CD4-positive, alpha-beta T cell treated with Interleukin-15 for 4 hours (primary cell): ENCODE results near the gene ZBTB20.

Experiments used
- DNase-seq: peaks from one replicate; pipeline ENCODE4 v3.0.0-alpha.2; 2020; ENCODE audit warnings: low spot score

Gene ZBTB20

DNA sequence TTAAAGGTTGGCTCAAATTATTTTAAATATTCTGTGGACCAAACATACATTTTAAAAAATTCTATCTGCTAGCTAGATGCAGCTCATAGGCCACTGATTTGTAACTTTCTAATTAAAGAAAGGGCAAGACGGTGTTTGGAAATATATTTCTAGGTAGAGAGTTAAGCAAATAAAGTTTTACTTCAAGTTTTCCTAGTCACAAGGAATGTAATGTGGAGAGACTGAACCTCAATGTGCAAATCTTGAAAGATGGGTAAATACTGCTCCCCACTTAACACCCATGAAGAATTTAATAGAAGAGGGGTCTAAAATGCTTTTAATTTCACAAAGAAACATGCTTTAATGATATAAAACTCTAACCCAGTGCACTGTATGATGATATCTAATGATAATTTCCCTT is 678.0 kb downstream of the ZBTB20 start:
- DNase-seq, result no peak

DNA sequence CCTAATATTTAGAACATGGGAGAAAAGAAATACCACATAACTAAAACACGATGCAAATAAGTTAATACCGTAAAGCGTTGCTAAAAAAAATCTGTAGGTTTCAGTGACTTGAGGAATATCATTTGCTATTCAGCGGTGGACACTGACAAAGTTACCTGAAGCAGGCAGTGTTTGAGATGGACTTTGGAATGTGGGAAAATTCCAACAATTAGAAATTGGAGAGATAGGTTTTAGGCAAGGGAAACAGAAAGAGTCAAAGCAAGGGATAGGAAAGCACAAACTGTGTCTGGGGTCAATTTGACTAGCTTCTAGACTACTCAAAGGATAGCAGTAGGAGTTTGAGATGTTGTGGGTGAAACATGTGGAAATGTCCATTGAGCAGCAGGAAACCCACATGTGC is 680.3 kb downstream of the ZBTB20 start:
- DNase-seq, result no peak

DNA sequence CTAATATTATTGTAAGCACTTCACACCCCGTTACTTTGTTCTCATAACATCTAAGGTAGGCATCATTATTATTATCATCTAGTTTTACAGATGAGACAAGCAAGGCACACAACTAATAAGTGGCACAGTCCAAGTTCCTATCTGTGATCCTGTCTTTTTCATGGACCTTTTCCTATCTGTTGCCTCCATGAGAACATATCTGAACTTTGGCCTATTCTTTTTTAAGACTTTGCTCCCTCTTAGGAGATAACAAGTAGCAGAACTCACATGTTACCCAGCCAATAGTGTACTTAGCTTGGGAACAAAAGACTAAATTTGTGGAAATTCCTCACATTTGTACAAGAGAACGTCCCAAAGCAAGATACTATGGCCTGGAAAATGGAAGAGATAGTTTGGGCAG is 680.8 kb downstream of the ZBTB20 start:
- DNase-seq, result no peak

DNA sequence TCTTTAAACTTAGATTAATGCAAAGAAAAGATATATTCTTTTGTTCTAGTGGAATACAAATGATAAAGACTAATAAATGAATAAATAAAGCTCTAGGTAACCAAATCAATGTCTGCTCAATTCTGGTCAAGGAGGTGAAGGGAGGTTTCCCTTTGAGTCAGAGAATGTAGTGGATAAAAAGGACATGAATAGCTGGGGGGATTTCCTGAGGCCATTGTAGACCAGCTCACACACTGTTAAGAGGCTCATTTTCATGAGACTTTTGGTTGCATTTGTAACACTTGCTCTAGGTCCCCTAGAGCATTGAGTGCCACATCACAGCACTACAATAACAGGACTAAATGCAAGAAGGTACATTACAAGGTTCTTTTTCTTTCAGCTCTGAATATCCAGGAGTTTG is 682.5 kb downstream of the ZBTB20 start:
- DNase-seq, result no peak

DNA sequence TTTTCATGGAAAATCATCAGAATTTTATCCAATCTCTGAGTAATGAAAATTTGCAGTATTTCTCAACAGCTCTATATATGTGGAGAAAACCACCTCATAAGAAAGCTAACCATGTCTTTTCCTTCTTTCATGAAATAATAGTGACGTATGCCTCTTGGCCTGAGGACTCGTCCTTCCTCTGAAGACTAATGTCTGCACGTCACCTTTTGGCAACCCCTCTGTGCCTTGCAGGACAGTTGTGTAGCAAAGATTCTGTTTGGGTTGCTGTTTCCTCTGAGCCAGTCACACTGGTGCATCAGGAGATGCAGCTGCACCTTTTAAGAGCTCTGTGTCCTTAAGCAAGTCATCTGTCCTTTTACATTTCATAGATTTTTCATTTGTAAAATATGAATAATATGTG is 684.3 kb downstream of the ZBTB20 start:
- no peak for DNase-seq

DNA sequence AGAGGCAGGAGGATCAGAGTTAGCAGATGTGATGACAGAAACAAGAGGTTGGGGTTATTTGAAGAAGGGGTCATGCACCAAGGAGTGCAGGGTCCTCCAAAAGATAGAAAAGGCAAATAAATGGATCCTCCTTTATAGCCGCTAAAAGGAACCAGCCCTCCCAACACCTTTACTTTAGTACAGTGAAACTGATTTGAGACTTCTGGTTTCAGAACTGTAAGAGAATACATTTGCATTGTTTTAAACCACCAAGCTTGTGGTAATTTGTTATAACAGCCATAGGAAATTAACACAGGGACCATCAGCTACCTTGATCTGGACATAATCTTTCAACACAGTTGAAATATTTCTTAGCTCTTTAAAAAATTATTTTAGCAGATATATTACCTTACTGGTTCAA is 686.6 kb downstream of the ZBTB20 start:
- no peak for DNase-seq

DNA sequence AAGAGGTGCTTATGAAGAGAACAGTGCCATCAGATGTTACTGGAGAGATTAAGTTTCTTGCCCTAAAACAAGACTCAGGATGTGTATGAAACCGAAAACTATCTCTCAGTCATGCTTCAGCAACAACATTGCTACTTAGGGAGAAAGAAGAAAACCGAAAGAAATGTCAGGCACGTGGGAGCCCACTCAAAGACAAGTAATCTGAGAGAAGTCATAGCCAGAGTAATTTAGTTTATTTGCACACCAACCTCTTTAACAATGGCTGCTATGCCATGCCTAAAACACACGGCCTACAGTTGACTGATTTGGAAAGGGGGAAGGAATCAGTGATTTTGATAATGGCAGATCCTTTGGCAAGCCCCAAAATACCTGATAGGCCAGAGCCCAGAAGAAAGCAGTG is 690.3 kb downstream of the ZBTB20 start:
- DNase-seq, result no peak

DNA sequence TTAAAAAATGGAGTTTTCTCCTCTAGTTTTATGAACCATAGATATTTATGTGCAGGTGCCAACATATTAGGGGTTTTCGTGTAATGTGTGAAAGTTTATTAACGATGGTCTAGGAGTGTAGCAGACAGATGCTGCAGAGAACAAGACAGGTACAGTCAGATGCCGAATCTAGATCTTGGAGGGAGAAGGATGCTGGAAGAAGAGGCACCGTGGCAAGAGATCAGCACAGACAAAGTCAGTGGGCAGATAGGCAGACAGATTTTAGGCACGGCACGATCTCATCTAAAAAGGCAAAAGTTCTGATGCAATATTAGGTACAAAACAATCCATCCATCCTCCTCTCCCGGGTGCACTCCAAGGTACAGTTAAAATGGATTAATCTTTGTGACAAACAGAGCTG is 691.7 kb downstream of the ZBTB20 start:
- DNase-seq, result no peak

DNA sequence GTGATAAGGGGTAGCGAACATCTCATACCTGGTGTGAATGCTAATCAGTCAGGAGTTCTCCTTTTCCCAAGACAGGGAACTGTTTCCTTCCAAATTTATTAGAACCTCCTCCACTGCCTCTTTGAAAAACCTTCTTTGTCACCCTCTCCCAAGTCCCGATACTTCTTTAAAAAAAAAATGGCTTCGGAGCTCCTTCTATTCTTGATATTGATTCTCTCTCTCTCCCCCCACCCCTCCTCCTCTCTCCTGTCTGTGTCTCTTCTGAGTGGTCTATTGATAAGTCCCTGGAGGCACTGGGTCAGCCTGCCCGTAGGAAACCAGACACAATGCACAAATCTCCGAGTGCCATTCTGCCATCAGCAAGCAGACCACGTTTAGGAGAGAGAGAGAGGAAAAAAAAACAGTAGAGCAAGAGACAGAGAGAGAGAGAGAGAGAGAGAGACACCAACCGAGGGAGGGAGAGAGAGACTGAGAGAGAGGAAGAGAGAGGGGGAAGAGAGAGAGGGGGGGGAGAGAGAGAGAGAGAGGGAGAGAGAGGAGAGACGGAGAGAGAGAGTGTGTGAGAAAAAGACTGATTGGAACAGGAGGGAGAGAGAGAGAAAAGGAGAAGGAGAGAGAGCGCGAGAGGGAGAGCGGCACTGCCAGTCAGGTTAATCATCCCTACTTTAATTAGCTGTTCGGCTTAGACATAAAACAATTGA is 692.4 kb downstream of the ZBTB20 start:
- DNase-seq, result no peak

DNA sequence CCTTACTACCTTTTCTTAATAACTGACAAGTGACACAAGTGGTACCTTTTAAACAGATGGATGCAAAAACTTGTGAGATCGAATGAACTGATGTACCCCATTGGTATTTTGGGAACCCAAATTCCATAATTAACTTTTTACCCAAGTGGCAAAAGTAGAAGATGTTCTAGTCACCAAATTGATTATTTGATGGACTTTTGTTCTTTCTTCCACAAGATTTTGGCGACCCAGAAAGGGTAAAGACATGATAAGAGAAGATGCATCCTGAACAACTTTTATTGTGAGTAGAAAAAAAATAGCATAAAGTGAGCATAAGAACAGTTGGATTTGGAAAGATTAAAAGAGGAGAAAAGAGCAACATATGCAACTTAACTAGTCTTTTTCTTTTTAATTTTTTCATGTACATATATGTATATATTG is 693.7 kb downstream of the ZBTB20 start:
- DNase-seq, result no peak

DNA sequence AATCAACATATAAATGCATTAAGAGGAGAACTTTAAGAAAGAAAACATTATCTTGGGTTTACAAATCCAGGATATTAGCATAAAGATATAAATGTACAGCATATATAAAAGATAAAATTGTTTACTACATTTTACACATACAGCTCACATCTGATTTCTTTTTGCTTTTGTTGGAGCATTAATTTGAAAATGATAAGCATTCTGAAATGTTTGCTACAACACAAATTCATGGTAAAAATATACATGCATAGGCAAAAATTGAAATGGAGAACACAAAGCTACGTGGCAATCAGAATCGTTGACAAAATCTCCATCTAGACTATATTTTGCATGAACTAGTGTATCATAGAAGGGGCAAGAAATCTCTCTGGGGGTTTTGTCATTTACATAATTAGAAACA is 694.2 kb downstream of the ZBTB20 start:
- DNase-seq, result no peak

DNA sequence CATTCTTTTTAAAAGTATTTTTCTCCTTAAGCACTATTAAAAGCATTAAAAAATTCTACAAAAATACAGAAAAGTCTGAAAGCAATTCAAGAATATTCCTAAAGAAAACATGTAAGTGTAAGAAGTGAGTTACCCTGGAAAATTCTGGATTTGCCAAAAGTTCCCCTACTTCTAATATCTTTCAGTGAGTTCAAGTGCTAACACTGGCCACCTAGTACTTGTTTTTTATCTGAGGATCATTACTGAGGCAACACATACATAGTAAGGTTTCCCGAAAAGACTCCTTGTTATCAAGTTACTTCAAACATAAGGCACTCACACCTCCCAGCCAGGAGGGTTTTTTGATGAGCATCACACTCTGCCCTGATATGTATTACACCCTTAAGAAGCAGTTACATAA is 694.8 kb downstream of the ZBTB20 start:
- no peak for DNase-seq

DNA sequence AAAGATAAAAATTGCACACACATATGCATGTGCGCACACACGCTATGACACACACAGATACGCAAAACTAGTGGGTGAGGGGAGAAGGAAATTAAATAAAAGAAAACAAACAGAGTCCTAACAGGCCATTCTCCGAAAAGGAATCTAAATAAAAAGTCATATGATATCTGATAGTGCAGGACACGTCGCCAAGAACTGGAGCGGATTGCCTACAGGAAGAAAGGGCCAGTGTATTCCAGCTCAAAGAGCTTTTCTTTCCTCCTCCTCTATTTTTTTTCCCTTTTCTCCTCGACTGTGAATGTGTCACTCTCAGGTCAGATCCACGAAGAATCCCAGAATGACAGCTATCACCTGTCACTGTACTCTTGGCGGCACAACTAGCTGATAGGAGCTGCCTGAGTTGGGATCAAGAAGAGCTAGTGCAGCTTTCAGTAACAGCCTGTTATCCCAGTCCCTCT is 695.5 kb downstream of the ZBTB20 start:
- no peak for DNase-seq

DNA sequence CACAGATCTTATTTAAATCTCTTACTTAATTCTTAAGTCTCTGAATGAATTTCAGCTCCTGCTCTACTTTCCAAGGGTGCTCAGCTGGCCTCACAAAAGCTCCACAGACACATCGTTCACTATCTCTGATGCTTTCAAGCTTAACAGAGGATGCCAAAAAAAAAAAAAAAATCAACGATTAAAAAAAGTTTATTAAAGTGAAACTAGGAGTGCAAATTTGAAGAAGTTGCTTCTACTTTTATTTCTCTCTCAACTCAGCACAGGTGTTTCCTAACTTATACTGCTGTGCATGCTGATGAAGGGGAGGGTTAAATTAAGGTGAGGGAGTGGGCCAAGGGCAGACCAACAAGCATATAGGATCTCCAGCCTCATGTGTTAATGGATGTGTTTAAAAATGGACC is 696.0 kb downstream of the ZBTB20 start:
- no peak for DNase-seq

DNA sequence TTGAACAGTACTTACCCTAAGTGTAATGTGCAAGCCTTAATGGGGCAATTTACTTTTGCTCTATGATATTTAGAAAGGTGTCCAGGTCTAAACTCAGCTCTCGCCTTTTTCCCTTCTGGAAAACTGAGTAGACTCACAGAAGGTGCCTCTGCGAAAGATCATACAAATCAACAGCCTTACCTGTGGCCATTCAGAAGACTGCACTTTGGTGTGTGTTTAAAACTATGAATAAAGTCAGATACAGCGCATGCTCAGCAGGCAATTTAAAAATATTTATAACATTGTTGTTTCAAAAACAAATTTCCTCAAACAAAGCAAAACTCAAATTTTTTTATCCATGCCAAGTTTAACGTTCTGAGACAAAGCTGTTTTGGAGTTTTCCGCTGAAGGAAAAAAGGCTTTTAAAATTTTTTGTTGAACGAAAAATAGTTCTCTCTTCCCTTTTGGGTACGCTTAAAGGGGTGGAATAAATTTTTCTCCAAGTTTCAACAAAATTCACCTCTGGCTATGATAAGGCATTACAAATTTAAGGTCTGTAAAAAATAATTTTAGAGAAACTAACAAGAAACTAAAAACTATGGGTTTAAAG is 697.0 kb downstream of the ZBTB20 start:
- DNase-seq, result no peak

DNA sequence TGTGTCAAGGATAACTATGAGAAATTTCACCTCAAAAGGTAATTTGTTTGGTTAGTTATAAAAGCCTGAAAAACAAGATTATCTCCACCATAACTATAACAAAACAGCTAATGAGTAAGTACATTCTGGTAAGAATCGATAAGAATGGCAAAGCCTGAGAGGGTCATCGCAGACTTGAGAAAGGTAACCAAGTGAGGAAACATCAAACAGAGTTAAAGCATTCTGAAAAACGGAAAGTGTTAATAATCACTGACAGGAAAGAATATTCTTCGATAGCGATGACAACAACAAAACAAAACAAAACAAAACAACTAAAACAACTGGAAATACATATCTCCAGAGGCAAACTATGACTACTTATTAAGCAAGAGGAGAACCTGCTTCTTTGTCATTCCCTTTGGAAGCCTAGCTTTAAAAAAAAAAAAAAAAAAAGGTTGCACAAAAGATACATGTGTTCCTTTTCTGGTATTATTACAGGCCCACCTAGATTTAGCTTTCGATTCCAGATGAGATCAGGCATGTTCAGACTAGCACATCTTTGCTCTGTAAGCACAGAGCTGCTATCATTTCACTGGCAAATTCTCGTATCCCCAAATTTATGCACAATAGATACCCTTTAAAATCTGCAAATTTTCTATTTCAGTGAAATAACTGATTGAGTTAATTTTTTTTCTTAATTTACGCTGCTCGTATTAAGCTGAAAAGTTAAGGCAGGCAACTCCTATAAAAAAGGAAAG is 697.6 kb downstream of the ZBTB20 start:
- no peak for DNase-seq

DNA sequence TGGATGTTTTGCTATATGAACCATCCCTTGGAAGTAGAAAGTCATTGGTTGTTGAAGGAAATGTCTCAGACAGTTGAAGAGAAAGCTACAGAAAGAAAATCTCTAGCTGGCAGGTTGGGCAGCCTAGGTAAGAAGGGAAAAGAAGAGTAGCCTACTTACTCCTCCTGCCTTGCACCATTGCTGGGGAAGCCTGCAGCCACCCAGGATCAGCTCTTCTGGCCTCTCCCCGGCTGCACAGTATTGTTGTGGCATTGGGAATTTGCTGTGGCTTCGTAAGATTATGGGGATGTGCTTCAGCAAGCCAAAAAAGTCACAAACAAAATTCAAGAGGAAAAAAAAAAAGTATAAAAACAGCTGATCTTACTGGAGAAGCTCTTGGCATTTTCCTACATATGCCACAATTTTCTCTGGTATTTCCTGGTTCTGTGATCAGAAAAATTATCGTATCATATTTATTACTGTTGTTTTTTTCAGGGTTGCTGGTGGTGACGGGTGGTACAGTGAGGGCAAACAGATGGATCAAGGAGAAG is 699.1 kb downstream of the ZBTB20 start:
- no peak for DNase-seq

DNA sequence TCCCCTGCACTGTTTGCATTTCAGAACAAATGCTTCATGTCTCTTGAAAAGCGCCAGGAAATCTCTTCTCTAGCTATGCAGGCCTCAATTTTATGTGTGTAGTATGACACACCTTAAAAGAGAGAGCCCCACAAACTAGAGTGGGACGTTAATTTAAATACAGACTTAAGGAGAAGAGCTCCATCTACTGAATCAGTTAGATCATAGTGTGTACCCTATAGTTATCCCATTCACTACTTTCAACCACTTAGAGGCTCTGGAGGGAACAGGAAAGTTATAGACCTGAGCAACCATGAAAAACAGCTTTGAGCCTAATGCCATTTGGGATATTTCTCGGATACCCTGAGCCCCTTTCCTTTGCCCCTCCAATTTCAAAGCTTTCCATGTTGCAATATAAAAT is 699.5 kb downstream of the ZBTB20 start:
- DNase-seq, result no peak

DNA sequence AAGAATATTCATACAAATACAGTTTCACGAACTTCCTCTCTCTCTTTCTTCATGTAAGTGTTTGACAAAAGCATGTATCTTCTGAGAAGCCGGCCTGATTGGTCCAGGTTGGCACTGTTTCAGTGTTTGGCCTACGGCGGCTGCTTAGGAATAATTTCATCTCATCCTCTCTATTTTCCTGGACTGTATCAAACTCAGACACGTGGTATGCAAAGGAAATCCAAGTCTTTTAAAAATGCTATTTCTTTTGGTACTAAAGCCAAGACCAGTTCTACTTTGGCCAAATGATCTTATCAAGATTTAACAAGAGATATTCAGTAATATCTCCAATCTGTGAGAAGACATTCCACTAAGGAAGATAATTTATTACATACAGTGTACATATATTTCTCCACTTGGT is 700.5 kb downstream of the ZBTB20 start:
- DNase-seq, result no peak

DNA sequence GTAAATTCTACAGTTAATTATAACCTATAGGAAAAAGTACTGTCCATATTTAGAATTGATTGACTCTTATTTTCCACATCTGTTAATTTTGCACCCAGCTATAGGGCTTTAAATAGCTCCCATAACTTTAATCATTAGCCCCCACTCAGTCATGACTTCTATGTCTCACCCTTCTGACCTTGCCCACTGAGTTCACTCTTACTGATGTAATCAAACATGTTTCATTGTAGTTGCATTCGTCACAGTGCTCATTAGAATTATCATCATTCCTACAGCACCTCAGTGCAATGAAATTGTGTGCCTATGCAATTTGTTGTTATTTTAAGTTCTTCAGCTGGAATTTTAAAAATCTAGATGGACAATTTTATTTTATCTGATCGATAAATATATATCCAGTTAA is 701.9 kb downstream of the ZBTB20 start:
- no peak for DNase-seq

DNA sequence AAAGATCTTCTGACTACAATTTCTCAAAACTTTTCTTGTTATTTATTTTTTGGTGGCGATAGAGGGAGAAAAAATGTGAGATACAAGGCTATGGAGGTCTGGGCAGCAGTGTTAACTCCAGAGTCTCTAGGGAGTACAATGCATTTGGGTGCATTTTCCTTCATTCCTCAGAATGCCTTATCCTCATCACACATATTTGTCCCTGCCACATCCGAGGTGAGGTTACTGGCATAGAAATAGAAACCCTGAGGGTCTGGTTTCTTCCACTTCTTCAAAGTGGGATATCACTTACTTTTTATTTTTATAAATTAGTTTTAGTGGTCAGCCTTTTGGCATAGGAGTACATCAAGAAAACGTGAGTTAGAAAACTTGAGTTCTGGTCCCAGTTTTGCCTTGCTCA is 702.9 kb downstream of the ZBTB20 start:
- no peak for DNase-seq

DNA sequence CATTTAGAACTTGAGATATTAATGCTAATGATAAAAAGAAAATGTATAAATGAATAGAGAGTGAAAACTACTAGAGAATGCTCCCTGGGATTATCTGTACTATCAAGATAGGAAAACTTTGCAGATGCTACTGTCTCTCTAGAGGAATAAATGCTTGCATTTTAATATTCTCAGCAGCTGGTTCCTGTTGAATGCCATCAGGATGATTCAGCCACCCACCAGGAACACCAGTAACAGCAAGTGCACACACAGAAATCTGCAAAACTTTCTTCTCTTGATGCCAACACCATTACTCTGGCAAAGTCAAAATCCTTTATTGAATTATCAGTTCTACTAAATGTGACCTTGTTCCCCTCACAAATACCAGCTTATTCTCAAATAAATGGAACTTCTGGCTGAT is 704.8 kb downstream of the ZBTB20 start:
- DNase-seq, result no peak

DNA sequence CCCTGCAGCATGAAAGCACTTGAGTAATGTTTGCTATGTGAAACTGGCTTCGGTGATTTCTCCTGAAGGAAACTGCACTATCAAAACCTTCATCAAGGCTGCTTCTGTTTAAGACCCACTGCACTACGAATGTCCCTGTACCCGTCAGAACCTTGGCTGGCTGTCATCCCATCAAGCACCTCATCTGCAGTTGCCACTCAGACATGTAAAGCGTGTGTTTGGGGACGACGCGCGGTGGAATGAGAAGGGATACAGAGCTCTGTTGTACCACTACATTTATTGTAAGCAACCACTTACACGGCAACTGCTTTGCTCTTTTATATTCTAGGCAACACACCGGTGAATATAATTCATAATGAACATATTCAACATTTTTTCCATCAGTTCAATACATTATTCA is 705.7 kb downstream of the ZBTB20 start:
- DNase-seq, result no peak
